Measurements from ENCODE around the gene ACOT7.
A peak's percentile ranks its signal among the peaks of the same experiment; 100 is the strongest.

The ACOT7 gene

GRCh38 chr1:6391951-6392808 lies 1.4 kb downstream of the ACOT7 start:
- no peaks in the 10 kb centered on the region for H3K9me3 ChIP-seq
- no peaks in the 10 kb centered on the region for H3K36me3 ChIP-seq
- H3K27me3 ChIP-seq: peaks cover 58% of the 10 kb centered on the region
- peak overlapping the region in 1 of 2 experiments; percentile 25 for H3K4me3 ChIP-seq (ENCODE audit: low read depth in 1 of 2, low read length in 1 of 2)
- peaks cover 17 to 21% of the 10 kb centered on the region in 2 experiments for H3K4me1 ChIP-seq (ENCODE audit: control insufficient read depth in 1 of 2, insufficient read depth in 1 of 2, low read depth in 1 of 2, low read length in 1 of 2)
- H3K27ac ChIP-seq: no peak overlapping the region
- TF ChIP-seq CTCF (IDR thresholded peaks at IDR 0.05): no peak

- no peak for TF ChIP-seq CTCF (IDR thresholded peaks at IDR 0.05)
- Histone ChIP-seq H3K27ac (no peak overlapping the region), H3K36me3 (no peaks in the 10 kb centered on the region), H3K9me3 (no peaks in the 10 kb centered on the region), H3K4me3 (ENCODE audit: low read depth in 1 of 2, low read length in 1 of 2) (no peak overlapping the region), H3K27me3 (peaks cover 41% of the 10 kb centered on the region), H3K4me1 (ENCODE audit: control insufficient read depth in 1 of 2, insufficient read depth in 1 of 2, low read depth in 1 of 2, low read length in 1 of 2) (peaks cover 17 to 21% of the 10 kb centered on the region in 2 experiments)
These were observed 3.6 kb downstream of the ACOT7 start for GRCh38 chr1:6389971-6390370.

GRCh38 chr1:6386371-6386949 lies 7.1 kb downstream of the ACOT7 start:
- H3K4me3 ChIP-seq (ENCODE audit: low read depth in 1 of 2, low read length in 1 of 2): no peak overlapping the region
- no peak for TF ChIP-seq CTCF (IDR thresholded peaks at IDR 0.05)
- H3K36me3 ChIP-seq: no peaks in the 10 kb centered on the region
- H3K4me1 ChIP-seq (ENCODE audit: control insufficient read depth in 1 of 2, insufficient read depth in 1 of 2, low read depth in 1 of 2, low read length in 1 of 2): no peaks in the 10 kb centered on the region
- H3K27me3 ChIP-seq: peaks cover 9% of the 10 kb centered on the region
- H3K27ac ChIP-seq: no peak overlapping the region
- no peaks in the 10 kb centered on the region for H3K9me3 ChIP-seq

GRCh38 chr1:6385488-6386191 lies 7.9 kb downstream of the ACOT7 start:
- H3K36me3 ChIP-seq: no peaks in the 10 kb centered on the region
- H3K9me3 ChIP-seq: no peaks in the 10 kb centered on the region
- H3K27ac ChIP-seq: no peak overlapping the region
- no peak for TF ChIP-seq CTCF (IDR thresholded peaks at IDR 0.05)
- H3K4me1 ChIP-seq (ENCODE audit: control insufficient read depth in 1 of 2, insufficient read depth in 1 of 2, low read depth in 1 of 2, low read length in 1 of 2): no peaks in the 10 kb centered on the region
- no peak overlapping the region for H3K4me3 ChIP-seq (ENCODE audit: low read depth in 1 of 2, low read length in 1 of 2)
- H3K27me3 ChIP-seq: peaks cover under 1% of the 10 kb centered on the region

- no peaks in the 10 kb centered on the region for H3K9me3 ChIP-seq
- H3K4me3 ChIP-seq (ENCODE audit: low read depth in 1 of 2, low read length in 1 of 2): no peak overlapping the region
- no peak overlapping the region for H3K27ac ChIP-seq
- no peaks in the 10 kb centered on the region for H3K27me3 ChIP-seq
- no peak for TF ChIP-seq CTCF (IDR thresholded peaks at IDR 0.05)
- no peaks in the 10 kb centered on the region for H3K4me1 ChIP-seq (ENCODE audit: control insufficient read depth in 1 of 2, insufficient read depth in 1 of 2, low read depth in 1 of 2, low read length in 1 of 2)
- no peaks in the 10 kb centered on the region for H3K36me3 ChIP-seq
These were observed 8.6 kb downstream of the ACOT7 start for GRCh38 chr1:6384962-6385361.
